HG03135 (cell line): ENCODE measurements around the gene LANCL3.
"Not testable (repeated sequence)": the region's sequence is repeated elsewhere in the genome, so short reads cannot be mapped to it uniquely, and the experiment has no call there.

ENCODE experiments used
- ATAC-seq: cut with Tn5 transposase; IDR thresholded peaks from one replicate; pipeline ENCODE4 v1.9.1; 2021; ENCODE audit warnings: mild to moderate bottlenecking, moderate library complexity; ENCODE audit not compliant: unreplicated experiment

LANCL3 gene

GRCh38 chrX:37571426-37572107 is at the start of gene LANCL3:
TSS of gene LANCL3 (plus strand) at chrX:37571661. CDS start at chrX:37571871, 210 bp downstream.
- not testable (repeated sequence) for ATAC-seq

- not testable (repeated sequence) for ATAC-seq
Observed at GRCh38 chrX:37523673-37524072, 47.8 kb upstream of the LANCL3 start.

DNA sequence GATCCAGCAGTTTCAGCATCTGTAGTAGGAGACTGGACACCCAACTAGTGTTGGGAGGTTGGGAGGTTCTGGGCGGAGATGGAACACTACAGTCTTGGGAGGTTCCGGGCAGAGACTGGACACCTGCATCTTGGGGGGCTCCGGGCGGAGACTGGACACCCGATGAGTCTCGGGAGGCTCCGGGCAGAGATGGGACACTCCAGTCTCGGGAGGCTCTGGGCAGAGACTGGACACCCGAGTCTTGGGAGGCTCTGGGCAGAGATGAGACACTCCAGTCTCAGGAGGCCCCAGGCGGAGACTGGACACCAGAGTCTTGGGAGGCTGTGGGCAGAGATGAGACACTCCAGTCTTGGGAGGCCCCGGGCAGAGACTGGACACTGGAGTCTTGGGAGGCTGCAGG is 29.5 kb upstream of the LANCL3 start:
- ATAC-seq = no peak

DNA sequence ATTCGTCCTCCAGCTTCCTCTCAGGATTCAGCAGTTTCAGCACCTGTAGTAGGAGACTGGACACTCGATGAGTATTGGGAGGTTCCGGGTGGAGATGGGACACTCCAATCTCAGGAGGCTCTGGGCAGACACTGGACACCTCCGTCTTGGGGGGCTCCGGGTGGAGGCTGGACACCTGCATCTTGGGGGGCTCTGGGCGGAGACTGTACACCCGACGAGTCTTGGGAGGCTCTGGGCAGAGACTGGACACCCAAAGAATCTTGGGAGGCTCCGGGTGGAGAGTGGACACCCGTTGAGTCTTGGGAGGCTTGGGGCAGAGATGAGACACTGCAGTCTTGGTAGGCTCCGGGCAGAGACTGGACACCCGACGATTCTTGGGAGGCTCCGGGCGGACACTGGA is 28.7 kb upstream of the LANCL3 start:
- ATAC-seq = no peak

DNA sequence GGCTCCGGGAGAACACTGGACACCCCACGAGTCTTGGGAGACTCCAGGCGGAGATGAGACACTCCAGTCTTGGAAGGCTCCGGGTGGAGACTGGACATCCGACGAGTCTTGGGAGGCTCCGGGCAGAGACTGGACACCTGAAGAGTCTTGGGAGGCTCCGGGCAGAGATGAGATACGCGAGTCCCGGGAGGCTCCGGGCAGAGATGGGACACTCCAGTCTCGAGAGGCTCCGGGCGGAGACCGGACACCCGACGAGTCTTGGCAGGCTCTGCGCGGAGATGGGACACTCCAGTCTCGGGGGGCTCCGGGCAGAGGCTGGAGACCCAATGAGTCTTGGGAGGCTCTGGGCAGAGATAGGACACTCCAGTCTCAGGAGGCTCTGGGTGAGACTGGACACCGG is 28.1 kb upstream of the LANCL3 start:
- ATAC-seq = no peak

DNA sequence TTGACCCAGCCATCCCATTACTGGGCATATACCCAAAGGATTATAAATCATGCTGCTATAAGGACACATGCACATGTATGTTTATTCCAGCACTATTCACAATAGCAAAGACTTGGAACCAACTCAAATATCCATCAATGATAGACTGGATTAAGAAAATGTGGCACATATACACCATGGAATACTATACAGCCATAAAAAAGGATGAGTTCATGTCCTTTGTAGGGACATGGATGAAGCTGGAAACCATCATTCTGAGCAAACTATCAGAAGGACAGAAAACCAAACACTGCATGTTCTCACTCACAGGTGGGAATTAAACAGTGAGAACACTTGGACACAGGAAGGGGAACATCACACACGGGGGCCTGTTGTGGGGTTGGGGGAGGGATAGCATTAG is 26.9 kb upstream of the LANCL3 start:
- ATAC-seq = not testable (repeated sequence)

DNA sequence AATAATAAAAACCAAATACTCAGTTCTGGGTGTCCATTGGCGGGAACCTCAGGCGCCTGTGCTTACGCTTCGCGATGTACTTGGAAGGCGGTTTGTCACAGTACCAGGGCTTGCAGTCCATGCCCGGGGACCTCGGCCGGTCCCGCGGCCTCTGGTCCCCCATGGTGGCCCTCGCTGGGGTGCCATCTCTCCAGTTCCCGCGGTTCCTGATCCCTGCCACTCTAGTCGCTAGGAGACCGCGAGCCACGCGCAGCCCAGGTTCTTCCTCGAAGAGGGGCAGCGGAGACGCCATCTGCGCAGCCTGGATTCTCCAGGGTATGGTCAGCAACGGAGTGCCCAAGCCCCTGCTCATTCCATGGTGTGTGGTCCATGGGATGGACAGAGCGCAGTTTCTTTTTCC is 26.4 kb upstream of the LANCL3 start:
- ATAC-seq = no peak

- not testable (repeated sequence) for ATAC-seq
Observed at GRCh38 chrX:37549619-37550018, 21.8 kb upstream of the LANCL3 start.

DNA sequence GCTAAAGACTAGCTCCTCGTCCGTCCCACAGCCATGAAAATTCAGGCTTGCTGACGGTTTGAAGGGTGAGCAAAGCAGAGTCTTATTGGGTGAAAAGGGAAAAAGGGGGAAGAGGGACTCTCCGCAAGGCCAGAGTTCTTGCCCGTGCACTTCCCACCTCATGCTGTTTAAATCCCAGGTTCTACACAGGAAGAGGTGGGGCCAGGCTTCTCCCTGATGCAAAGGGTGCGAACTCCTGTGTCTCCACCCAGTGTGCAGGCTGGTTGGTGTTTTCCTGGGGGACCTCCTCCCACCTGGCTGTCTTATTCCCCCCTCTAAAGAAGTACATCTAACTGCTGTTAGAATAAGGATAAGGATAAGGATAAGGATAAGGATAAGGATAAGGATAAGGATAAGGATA is 18.0 kb upstream of the LANCL3 start:
- ATAC-seq = no peak

- not testable (repeated sequence) for ATAC-seq
Observed at GRCh38 chrX:37565254-37565653, 6.2 kb upstream of the LANCL3 start.

- not testable (repeated sequence) for ATAC-seq
Observed at GRCh38 chrX:37570349-37570748, 1.1 kb upstream of the LANCL3 start.

DNA sequence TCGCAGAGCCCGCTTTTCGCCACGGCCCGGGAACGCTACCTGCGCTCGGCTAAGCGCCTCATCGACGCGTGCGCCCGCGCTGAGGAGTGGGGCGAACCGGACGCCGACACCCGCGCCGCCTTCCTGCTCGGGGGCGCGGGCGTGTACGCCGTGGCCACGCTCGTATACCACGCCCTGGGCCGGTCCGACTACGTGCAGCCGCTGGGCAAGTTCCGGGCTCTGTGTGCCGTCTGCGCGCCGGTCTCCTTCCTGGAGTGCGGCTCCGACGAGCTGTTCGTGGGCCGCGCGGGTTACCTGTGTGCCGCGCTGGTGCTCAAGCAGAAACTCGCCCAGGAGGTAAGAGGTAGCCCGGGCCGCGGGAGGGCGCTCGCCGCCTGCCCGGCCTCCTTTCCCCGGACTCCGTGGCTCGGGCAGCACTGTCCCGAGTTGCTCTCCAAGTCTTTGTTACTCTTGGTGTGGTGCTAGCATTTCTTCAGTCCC is 687 bp downstream of the LANCL3 start:
- ATAC-seq = not testable (repeated sequence)

GRCh38 chrX:37573121-37573520 is 1.7 kb downstream of the LANCL3 start:
- not testable (repeated sequence) for ATAC-seq

DNA sequence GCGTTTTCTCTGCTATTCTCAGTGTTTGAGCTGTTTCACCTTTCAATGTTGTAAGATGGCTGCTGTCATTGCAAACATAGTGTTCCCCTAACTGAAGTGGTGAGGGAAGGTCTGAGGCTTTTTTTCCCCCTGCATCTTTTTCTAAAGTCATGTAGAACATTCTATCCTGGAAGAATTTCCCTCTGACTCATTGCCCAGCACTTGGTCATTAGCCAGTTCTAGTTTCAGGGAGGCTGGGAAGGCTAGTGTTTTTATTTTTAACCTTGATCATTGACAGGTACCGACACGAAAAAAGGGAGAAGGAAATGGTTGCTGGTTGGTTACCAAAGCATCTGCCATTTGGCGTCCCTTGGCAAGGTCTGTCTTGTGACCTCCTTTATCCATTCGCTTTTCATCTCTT is 6.6 kb downstream of the LANCL3 start:
- ATAC-seq = no peak

DNA sequence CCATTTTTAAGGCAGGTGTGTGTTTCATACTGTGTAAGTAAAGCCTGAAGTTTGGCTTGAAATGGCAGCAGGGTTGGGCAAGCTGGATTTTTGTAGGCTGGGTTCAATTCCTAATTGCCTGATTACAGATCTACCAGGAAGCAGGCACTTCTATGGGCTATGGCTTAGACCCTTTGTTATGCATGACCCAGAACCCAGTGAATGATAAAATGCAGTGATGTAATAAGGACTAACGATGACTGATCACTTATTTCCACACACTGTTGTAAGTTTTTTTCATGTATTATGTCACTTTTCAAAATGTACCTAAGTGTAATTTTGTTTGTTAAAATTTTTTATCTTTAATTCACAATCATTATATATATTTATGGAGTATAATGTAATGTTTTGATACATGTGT is 8.6 kb downstream of the LANCL3 start:
- ATAC-seq = no peak

GRCh38 chrX:37587337-37587736 is 15.9 kb downstream of the LANCL3 start:
- not testable (repeated sequence) for ATAC-seq

DNA sequence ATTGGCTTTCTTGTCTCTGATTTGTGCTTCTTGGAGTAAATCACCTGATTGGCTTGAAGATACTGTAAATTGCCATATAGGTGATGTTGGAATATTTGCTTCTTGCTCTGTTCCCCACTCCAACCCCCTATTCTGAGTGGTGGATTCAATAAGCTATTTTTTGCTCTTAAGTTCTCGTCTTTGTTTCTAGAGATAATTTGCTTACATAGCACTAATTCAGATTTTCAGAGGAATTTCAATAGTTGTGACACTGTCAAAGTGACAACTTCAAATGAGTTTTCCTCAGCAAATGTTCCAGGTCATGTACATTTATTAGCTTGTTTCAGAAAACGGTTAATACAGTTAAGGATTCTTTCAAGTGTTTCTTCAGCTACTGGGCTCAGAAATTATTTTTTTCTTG is 18.6 kb downstream of the LANCL3 start:
- ATAC-seq = no peak

DNA sequence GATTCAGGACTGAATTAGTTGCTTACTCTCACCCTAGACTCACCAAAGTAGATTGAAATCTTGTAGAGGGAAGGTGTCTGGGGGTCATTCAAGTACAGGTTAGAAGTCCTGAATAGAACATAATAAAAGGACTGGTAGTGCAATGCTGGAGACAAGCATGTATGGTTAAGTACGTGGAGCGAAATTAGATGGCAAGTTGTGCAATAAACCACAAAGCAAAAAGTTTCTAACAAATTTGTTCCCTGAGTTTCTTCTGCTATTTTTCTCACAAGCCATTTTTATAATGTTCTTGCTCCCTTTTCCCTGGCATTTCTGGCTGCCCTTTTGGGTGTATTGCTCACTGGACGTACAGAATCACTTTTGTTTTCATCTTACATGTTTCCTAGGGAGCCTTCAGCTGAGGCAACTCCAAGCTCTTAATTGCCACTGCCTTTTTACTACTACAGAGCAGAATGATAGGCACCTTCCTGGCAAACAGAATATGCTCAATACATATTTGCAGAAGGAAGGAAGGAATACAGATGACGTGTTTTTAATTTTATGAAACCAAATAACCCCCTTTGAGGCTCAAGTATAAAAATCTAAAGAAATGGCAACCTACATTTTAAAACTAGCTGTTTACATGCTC is 23.4 kb downstream of the LANCL3 start:
- no peak for ATAC-seq

- ATAC-seq = no peak
Observed at GRCh38 chrX:37599729-37600128, 28.3 kb downstream of the LANCL3 start.

DNA sequence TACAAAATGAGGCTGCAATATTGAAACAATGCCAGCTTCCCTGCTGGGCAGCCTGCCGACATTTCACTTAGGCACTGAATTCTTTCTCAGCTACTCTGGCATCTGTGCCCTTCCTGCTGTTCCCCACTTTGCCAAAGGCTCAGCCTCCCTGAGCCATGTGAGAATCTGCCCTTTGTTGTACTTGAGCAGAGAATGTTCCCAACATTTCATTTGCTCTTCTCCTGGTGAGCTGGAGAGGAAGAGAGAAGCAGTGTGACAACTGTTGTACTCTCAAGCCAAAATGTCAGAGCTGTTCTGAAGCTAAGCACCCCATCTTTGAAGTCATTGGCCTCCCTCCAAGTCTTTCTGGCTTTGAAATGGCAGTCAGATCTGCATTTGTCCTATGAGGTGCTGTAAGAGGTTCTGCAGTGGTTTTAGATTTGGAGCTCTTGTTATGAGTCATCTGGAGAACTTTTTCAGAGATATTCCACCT is 32.5 kb downstream of the LANCL3 start:
- no peak for ATAC-seq

GRCh38 chrX:37607243-37607642 is 35.8 kb downstream of the LANCL3 start:
- ATAC-seq = no peak

DNA sequence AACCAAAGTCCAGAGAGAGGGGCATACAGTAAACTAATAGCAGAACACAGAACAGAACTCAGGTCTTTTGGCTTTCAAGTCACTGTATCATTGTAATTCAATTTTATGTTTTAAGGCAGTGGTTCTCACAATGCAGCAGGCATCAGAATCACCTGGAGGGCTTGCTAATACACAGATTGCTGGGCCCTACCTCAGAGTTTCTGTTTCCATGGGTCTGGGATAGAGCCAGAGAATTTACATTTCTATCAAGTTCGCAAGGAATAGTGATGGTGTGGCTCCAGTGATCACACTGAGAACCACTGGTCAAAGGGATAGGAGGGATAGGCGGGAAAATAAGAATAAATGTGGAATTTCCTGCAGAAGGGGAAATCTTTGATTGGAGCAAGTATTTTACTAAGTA is 36.7 kb downstream of the LANCL3 start:
- ATAC-seq = no peak
